ENCODE data around the gene DAZ2.
"Not testable (repeated sequence)": the region's sequence is repeated elsewhere in the genome, so short reads cannot be mapped to it uniquely, and the experiment has no call there.

DAZ2 gene, protein sequence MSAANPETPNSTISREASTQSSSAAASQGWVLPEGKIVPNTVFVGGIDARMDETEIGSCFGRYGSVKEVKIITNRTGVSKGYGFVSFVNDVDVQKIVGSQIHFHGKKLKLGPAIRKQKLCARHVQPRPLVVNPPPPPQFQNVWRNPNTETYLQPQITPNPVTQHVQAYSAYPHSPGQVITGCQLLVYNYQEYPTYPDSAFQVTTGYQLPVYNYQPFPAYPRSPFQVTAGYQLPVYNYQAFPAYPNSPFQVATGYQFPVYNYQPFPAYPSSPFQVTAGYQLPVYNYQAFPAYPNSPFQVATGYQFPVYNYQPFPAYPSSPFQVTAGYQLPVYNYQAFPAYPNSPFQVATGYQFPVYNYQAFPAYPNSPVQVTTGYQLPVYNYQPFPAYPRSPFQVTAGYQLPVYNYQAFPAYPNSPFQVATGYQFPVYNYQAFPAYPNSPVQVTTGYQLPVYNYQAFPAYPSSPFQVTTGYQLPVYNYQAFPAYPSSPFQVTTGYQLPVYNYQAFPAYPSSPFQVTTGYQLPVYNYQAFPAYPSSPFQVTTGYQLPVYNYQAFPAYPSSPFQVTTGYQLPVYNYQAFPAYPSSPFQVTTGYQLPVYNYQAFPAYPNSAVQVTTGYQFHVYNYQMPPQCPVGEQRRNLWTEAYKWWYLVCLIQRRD

DNA sequence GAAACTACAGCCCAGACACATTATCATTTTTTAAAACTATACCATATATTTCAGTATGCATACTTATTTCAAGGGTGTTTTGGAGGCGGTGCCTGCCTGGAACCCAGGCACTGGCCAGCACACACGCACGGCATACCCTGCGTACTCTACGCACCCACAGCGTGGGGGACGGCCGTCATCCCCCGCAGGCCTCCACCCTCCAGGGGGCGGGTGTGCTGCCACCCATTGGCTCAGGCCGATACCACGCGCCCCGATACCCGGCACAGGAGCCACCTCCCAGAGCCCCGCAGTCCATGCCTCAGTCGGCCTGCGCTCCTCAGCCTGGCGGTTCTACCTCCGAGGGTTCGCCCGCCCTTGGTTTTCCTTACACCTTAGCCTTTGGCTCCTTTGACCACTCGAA, at the start of gene DAZ2:
Gene DAZ2, plus strand, starts transcription at position 301 of the 400 bp plus-strand sequence. CDS start 208 bp downstream, outside the sequence.
- not testable (repeated sequence) for DNase-seq

DNA sequence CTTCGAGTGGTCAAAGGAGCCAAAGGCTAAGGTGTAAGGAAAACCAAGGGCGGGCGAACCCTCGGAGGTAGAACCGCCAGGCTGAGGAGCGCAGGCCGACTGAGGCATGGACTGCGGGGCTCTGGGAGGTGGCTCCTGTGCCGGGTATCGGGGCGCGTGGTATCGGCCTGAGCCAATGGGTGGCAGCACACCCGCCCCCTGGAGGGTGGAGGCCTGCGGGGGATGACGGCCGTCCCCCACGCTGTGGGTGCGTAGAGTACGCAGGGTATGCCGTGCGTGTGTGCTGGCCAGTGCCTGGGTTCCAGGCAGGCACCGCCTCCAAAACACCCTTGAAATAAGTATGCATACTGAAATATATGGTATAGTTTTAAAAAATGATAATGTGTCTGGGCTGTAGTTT, 20.4 kb upstream of the DAZ2 start, which contains the start of gene DAZ1:
Gene DAZ1, minus strand, starts transcription at position 101 of the 400 bp plus-strand sequence. CDS start 208 bp downstream, outside the sequence.
- DNase-seq = not testable (repeated sequence)

DNA sequence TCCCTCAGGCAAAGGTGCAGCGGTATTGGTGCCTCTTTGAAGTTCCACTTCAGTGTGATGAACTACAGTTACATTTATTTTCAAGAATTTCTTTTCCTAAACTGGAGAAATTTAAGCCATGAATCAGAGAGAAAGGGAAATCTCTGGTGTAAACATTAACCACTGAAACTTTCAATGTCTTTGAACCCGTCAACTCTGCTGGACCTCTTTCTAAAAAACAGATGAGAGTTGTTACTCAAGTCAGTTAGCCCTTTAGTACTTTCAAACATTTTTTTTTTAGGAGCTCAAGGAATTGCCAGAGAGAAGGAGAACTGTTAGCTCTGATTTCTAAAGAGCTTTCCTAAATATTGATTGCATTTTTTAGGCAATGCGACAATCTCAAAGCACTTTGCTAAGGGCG, 11.9 kb upstream of the DAZ2 start:
- DNase-seq = not testable (repeated sequence)

DNA sequence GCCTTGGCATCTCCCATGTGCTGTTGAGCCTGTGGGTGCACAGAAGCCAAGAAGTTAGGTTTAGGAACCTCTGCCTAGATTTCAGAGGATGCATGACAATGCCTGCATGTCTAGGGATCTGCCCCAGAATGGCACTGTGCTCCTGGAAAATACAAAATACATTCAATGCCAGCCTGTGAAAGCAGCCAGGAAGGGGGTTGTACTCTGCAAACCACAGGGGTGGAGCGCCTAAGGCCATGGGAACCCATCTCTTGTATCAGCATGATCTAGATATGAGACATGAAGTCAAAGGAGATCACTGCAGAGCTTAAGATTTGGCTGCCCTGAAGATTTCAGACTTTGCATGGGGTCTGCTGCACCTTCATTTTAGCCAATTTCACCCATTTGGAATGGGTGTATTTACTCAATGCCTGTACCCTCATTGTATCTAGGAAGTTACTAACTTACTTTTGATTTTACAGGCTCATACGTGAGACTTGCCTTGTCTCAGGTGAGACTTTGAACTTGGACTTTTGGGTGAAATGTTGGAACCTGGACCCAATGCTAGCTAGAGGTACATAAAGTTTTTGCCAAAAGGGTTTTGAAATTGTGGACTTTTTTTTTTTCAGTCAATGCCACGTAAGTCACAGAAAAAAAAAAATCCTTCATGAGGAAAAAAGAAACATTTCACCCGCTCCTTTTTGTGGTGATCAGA, 9.4 kb upstream of the DAZ2 start:
- not testable (repeated sequence) for DNase-seq

DNA sequence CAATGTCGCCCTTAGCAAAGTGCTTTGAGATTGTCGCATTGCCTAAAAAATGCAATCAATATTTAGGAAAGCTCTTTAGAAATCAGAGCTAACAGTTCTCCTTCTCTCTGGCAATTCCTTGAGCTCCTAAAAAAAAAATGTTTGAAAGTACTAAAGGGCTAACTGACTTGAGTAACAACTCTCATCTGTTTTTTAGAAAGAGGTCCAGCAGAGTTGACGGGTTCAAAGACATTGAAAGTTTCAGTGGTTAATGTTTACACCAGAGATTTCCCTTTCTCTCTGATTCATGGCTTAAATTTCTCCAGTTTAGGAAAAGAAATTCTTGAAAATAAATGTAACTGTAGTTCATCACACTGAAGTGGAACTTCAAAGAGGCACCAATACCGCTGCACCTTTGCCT, 8.7 kb upstream of the DAZ2 start:
- not testable (repeated sequence) for DNase-seq

Measured in NCI-H524 (cell line).